NCI-H2029 (cell line): Measurements from ENCODE around the gene CCL26.

Source experiments
- DNase-seq: peaks from one replicate; lab custom pipeline; 2025; lab: John Stamatoyannopoulos, UW

CCL26 gene

DNA sequence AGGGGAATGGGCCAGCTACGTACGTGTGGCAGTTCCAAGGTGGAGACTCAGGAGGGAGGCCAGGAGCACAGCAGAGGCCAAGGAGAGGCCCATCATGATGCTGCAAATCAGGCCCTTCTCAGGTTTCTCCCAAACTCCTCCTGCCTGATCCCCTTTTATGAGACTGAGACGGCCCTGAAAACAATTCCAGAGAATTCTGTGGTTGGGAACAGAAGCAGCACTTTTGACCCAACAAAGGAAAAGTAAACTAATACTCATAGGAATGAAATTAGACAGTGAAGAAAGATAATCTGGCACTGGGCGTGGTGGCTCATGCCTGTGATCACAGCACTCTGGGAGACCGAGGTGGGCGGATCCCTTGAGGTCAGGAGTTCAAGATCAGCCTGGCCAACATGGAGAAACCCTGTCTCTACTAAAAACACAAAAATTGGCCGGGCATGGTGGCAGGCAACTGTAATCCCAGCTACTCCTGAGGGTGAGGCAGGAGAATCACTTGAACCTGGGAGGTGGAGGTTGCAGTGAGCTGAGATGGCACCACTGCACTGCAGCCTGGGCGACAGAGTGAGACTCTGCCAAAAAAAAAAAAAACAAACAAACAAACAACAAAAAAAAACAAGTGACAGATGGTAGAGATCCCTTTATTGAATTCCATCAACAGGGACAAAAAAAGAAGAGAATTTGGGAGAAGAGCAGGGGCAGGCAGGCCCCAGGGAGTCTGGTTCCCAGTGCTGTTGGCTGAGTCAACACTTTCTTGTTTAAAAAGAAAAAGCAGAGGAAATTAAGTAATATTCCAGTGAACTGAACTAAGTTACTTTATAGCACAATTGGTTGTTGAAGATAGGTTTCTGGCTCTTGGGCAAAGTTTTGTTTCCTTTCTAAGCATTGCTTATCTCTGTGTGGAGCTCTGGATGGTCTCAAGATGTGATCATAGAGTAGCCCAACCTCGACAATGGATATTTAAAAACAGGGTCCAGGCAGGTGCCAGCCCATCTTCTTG is at the start of gene CCL26:
TSS of gene CCL26 (minus strand) at position 131 of the 997 bp plus-strand sequence. CDS start at position 96, 35 bp downstream.
- no peak for DNase-seq

DNA sequence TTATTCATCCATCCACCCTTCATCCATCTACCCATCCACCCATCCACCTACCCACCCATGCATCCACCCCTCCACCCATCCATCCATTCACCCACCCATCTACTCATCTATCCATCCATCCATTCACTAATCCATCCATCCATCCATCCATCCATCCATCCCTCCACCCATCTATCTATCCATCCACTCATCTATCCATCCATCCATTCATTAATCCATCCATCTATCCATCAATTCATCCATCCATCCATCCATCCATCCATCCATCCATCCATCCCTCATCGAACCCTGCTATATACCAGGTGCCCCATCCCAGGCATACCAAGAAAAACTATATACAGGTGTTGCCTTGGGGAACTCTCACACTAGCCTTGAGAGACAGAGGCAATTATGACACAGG is 48.7 kb upstream of the CCL26 start:
- no peak for DNase-seq

GRCh38 chr7:75819711-75820110 is 47.7 kb upstream of the CCL26 start:
- DNase-seq = no peak

DNA sequence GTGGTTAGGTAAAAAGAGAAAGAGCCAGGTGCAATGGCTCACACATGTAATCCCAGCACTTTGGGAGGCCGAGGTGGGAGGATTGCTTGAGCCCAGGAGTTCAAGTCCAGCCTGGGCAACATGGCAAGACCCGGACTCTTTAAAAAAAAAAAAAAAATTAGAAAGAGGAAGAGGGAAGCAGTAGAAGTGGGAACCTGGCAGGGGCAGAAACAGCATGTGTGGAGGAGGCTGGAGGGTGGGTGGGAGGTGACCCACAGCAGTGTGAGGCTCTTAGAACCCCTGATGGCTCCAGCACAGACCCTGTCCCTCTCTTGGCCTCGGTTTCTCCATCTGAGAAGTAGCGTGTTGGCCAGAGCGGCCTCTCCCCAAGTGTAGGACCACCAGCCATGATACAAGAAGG is 46.5 kb upstream of the CCL26 start:
- no peak for DNase-seq

DNA sequence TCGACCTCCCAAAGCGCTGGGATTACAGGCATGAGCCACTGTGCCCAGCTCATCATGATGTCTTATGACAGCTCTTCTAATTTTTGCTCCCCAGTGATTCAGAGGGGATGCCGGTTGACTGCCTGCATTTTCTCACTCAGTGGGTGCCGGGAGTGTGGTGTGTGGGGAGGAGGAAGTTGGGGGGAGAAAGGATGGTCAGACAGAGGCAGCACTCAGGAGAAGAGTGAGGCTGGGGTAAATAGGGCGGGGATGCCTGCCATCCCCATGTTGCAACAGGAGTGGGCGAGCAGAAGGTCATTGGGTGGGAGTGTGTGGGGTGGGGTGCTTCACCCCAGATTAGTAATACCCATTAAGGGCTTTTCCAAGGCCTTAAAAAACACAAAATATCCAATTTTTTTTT is 45.1 kb upstream of the CCL26 start:
- DNase-seq = no peak

GRCh38 chr7:75815418-75816064 is 43.5 kb upstream of the CCL26 start:
- DNase-seq = no peak

GRCh38 chr7:75814407-75814947 is 42.5 kb upstream of the CCL26 start:
- no peak for DNase-seq

DNA sequence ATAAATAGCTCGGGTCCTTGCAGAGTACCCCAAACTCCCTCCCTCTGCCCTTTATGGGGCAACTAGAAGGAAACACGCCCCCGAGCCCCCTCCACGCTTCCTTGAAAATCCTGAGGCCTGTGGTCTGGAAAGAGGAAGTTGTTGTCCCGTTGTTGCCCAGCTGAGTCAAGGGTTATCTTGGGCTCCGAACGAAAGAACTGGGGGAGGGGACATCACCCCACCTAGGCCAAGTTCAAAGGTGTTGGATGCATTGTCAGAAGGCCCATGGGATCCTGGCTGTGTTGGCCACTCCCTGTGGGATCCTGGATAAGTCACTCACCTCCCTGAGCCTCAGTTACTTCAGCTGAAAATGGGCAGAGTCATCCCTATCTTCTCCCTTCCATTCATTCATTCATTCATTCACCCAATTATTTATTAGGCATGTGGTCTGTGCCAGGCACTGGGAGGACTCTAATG is 41.8 kb upstream of the CCL26 start, which contains the start of gene CCL24:
TSS of gene CCL24 (minus strand) at position 26 of the 456 bp plus-strand sequence. CDS start 91 bp downstream, outside the sequence.
- DNase-seq = no peak

- DNase-seq = no peak
These were observed 41.1 kb upstream of the CCL26 start for GRCh38 chr7:75813084-75813483.

DNA sequence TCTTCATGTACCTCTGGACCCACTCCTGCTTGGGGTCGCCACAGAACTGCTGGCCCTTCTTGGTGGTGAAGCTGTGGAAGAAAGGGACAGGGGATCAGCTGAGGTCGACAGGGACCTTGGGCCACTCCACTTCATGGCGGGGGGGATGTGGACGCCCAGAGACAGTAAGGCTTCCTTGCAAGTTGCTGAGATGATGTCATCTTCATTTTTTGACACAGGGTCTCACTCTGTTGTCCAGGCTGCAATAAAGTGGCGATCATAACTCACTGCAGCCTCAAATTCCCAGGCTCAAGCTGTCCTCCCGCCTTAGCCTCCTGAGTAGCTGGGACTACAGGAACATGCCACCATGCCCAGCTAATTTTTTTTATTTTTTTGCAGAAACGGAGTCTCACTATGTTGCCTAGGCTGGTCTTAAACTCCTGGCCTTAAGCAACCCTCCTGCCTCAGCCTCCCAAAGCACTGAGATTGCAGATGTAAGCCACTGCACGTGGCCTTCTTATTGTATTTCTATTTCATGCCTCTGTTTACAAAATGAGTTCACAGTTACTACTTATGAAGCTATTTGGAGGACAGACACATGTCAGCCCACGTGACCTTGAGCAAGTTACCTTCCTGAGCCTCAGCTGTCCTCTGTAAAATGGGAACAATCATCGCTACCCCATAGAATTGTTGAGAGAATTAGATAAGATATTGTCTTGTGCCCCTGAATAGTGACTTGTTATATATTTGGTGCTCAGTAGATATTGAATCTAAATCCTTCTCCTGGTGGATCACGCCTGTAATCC is 40.1 kb upstream of the CCL26 start:
- DNase-seq = no peak

DNA sequence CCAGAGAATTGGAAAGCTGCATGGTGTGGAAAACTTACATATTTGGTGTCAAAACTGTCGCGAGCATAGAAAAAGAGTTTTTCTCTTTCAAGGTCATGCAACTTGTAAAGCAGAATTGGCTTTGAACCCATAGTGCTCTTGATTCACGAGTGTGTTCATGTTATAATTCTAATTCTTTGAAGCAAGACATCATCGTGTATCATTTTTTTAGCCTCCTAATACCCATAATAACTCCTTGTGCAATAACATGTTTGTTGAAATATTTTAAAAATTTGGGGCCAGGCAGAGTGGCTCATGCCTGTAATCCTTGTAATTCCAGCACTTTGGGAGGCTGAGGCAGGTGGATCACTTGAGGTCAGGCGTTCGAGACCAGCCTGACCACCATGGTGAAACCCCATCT is 37.4 kb upstream of the CCL26 start:
- DNase-seq = no peak

DNA sequence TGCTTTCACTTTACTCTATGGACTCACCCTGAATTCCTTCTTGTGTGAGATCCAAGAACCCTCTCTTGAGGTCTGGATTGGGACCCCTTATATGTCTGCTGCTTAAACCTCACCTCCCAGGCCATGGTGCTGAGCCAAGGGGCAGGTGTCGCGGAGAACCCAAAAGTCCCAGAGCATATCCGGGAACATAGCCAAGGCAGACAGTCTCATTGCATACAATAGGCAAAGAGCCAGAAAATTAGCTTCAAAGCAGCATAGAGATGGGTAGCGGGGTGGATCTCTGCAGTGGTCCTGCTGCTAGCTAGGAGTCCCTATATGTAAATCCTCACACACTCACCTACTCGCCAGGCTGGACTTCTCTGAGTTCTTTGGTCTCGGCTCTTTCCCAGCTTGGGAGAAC is 36.1 kb upstream of the CCL26 start:
- DNase-seq = peak; percentile 31

DNA sequence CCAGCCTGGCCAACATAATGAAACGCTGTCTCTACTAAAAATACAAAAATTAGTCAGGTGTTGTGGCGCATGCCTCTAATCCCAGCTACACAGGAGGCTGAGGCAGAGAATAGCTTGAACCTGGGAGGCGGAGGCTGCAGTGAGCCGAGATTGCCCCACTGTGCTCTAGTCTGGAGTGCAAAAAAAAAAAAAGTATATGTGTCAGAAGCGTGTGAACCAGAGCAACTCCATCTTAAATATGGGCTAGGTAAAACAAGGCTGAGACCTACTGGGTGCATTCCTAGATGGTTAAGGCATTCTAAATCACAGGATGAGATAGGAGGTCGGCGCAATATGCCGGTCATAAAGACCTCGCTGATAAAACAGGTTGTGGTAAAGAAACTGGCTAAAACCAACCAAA is 35.4 kb upstream of the CCL26 start:
- DNase-seq = no peak

DNA sequence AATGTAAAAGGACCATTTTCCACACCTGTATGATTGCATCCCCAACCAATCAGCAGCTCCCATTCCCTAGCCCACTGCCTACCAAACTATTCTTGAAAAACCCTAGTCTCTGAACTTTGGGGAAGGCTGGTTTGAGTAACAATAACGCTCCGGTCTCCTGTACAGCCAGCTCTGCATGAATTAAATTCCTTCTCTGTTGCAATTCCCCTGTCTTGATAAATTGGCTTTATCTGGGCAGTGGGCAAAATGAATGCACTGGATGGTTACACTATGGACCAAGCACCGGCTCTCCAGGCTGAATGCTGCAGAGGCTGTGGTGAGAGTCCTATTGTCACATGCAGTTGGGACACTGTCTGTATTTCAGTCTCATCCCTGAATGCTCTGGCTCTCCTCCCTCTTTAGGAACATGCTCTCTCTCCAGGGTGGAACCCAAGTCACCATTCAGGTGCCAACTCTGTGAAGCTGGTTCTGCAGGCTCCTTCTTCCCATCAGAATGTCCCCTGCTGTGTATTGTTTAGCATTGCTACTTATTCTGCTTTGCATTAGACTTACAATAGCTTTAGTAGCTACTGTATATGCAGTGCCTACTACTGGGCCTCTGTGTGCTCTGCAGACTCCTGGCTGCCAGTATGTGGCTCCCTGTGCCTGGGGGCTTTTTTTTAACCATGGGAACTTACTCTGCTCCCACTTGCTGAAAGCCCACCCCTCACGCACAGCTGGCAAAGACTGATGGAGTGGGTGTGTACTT is 34.7 kb upstream of the CCL26 start:
- DNase-seq = no peak

- no peak for DNase-seq
These were observed 32.7 kb upstream of the CCL26 start for GRCh38 chr7:75804705-75805104.

DNA sequence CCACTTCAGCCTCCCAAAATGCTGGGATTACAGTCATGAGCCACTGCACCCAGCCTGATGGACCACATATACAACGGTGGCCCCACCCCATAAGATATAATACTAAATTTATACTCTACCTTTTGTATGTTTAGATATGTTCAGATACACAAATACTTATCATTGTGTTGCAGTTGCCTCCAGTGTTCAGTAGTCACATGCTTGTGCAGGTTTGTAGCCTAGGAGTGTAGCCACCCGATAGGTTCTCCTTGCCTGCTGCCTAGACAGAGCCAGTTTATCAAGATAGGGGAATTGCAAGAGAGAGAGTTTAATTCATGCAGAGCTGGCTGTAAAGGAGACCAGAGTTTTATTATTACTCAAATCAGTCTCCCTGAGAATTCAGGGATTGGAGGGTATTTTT is 32.0 kb upstream of the CCL26 start:
- DNase-seq = no peak

DNA sequence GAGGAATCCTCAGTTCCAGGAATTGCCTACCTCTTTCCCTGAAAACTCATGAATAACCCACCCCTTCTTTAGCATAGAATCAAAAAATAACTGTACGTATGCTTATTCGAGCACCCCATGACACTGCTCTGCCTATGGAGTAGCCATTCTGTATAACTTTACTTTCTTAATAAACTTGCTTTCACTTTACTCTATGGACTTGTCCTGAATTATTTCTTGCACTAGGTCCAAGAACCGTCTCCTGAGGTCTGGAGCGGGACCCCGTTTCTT is 30.5 kb upstream of the CCL26 start:
- DNase-seq = no peak

DNA sequence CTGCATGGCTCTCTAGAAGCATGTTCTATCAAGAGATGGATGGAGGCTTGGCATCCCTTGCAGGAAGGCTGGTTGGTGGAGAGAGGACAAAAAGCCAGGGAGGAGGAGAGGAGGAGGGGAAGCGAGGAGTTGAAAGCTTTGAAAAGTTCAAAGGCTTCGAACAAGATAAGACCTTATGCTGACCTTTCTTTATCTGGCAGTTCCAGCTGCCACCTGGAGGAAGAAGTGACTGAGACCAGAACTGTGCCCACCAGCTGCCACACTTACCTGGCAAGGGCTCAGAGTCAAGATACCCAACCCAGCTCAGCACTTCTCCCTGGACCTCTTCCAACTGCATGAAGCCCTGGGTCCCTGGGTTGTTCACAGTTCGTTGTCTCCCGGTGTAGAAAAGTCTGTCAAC is 26.8 kb upstream of the CCL26 start:
- no peak for DNase-seq

GRCh38 chr7:75796420-75796819 is 24.4 kb upstream of the CCL26 start:
- no peak for DNase-seq

DNA sequence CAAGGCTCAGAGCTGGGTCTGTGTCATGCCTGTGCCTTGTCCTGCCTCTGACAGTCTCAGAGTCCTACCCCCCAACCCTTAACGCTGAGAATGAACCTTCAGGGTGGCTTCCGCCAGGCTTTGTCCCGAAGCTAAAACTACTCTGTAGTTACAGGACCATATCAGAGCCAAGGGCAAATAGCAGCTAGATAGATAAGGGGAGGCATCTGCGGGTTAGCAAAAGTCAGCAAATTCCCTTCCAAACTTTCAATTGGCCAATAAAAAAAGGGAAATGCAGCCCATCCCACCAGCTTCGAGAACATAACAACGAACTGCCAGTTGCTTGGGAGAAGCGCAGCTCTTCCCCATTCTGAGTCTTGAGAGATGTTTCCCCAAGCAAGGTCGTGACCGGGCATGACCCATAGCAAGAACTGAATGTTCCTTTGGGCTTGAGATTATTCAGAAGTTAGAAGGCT is 23.8 kb upstream of the CCL26 start:
- DNase-seq = no peak

- no peak for DNase-seq
These were observed 21.7 kb upstream of the CCL26 start for GRCh38 chr7:75793676-75794075.
